Neuronal stem cell (in vitro differentiated cells): ENCODE data around the gene XIAP.
"Not testable (repeated sequence)": the region's sequence is repeated elsewhere in the genome, so short reads cannot be mapped to it uniquely, and the experiment has no call there.

Source experiments
- DNase-seq: peaks from one replicate; pipeline ENCODE4 v3.0.0-alpha.2; 2013; ENCODE audit warnings: low spot score
- H2AFZ ChIP-seq: one replicate; pipeline ENCODE4 v1.6.1; 2013; ENCODE audit warnings: mild to moderate bottlenecking, low read length, inconsistent platforms
- H2AK5ac ChIP-seq: 2 replicates; pipeline ENCODE4 v1.6.1; 2013; ENCODE audit warnings: low read depth, mild to moderate bottlenecking, inconsistent platforms, low read length, moderate library complexity, mixed read lengths
- H2BK120ac ChIP-seq: 2 replicates; pipeline ENCODE4 v1.6.1; 2013; ENCODE audit warnings: low read depth, mild to moderate bottlenecking, inconsistent platforms, low read length, moderate library complexity, mixed read lengths
- H2BK12ac ChIP-seq: one replicate; pipeline ENCODE4 v1.6.1; 2013; ENCODE audit warnings: low read length, inconsistent platforms
- H2BK15ac ChIP-seq: 2 replicates; pipeline ENCODE4 v1.6.1; 2013; ENCODE audit warnings: mild to moderate bottlenecking, low read length, inconsistent platforms, mixed read lengths
- H2BK5ac ChIP-seq: one replicate; pipeline ENCODE4 v1.6.1; 2013; ENCODE audit warnings: inconsistent platforms, mild to moderate bottlenecking, low read length, moderate library complexity
- H3K14ac ChIP-seq: one replicate; pipeline ENCODE4 v1.6.1; 2013; ENCODE audit warnings: low read length, inconsistent platforms
- H3K18ac ChIP-seq: 2 replicates; pipeline ENCODE4 v1.6.1; 2013; ENCODE audit warnings: low read length, inconsistent platforms
- H3K23ac ChIP-seq: 2 replicates; pipeline ENCODE4 v1.6.1; 2013; ENCODE audit warnings: low read depth, mild to moderate bottlenecking, mixed read lengths, low read length, inconsistent platforms; ENCODE audit not compliant: poor library complexity
- H3K27ac ChIP-seq: replicated peaks from 3 replicates; pipeline ENCODE4 v1.5.1; 2013; ENCODE audit warnings: low read length, inconsistent platforms
- H3K27me3 ChIP-seq, 3 experiments: 2 replicates each; pipeline ENCODE4 v1.6.1; 2013; ENCODE audit warnings: low read length in 3 of 3, mild to moderate bottlenecking in 2 of 3, inconsistent platforms in 1 of 3, low read depth in 1 of 3, mixed read lengths in 1 of 3, moderate library complexity in 1 of 3; ENCODE audit not compliant: control insufficient read depth in 3 of 3, insufficient read depth in 3 of 3
- H3K36me3 ChIP-seq, 2 donors: replicated peaks in 1 of 2; 2 replicates each; pipeline ENCODE4 v1.6.1; 2013; ENCODE audit warnings: low read length in 2 of 2; ENCODE audit not compliant: control insufficient read depth in 2 of 2, insufficient read depth in 2 of 2
- H3K4ac ChIP-seq: 2 replicates; pipeline ENCODE4 v1.6.1; 2013; ENCODE audit warnings: inconsistent platforms, mild to moderate bottlenecking, low read length, moderate library complexity
- H3K4me1 ChIP-seq, 2 donors: 1 replicate in 1 of 2; 2 replicates in 1 of 2; pipeline ENCODE4 v1.6.1; 2013; ENCODE audit warnings: low read length in 2 of 2, low read depth in 1 of 2; ENCODE audit not compliant: control insufficient read depth in 2 of 2, insufficient read depth in 1 of 2
- H3K4me2 ChIP-seq: one replicate; pipeline ENCODE4 v1.6.1; 2013; ENCODE audit warnings: mild to moderate bottlenecking, low read length, inconsistent platforms; ENCODE audit not compliant: insufficient read depth, poor library complexity, severe bottlenecking
- H3K4me3 ChIP-seq, 2 donors: 2 replicates each; pipeline ENCODE4 v1.5.1; 2013; ENCODE audit warnings: low read length in 2 of 2, mild to moderate bottlenecking in 2 of 2, inconsistent platforms in 1 of 2, moderate library complexity in 1 of 2
- H3K79me1 ChIP-seq: one replicate; pipeline ENCODE4 v1.6.1; 2013; ENCODE audit warnings: low read depth, mild to moderate bottlenecking, inconsistent platforms, low read length, moderate library complexity
- H3K9ac ChIP-seq: one replicate; pipeline ENCODE4 v1.6.1; 2013; ENCODE audit warnings: mild to moderate bottlenecking, low read depth, low read length, inconsistent platforms; ENCODE audit not compliant: poor library complexity
- H3K9me3 ChIP-seq, 2 donors: replicated peaks in 1 of 2; 2 replicates each; pipeline versions ENCODE3 to v1.6.1; 2013; ENCODE audit warnings: low read length in 2 of 2, mild to moderate bottlenecking in 2 of 2, inconsistent platforms in 1 of 2, low read depth in 1 of 2, mixed read lengths in 1 of 2, moderate library complexity in 1 of 2; ENCODE audit not compliant: control insufficient read depth in 2 of 2, insufficient read depth in 1 of 2
- H4K8ac ChIP-seq: one replicate; pipeline ENCODE4 v1.6.1; 2013; ENCODE audit warnings: low read depth, mild to moderate bottlenecking, inconsistent platforms, low read length, moderate library complexity
- H4K91ac ChIP-seq: one replicate; pipeline ENCODE4 v1.6.1; 2013; ENCODE audit warnings: low read length, low read depth, mild to moderate bottlenecking, inconsistent platforms; ENCODE audit not compliant: poor library complexity
- WGBS, 2 donors: extraction: QIAGEN DNeasy Blood & Tissue Kit; methylation state at CpG; one replicate each; pipeline ENCODE4 v1.1.7; 2013; ENCODE audit warnings: missing lambda C conversion rate in 2 of 2, mixed read lengths in 1 of 2; ENCODE audit not compliant: insufficient read length in 2 of 2, insufficient replicate concordance in 1 of 2; ENCODE audit errors: extremely low coverage in 2 of 2; 5-methylcytosine and 5-hydroxymethylcytosine counted together

Gene XIAP

GRCh38 chrX:123847056-123847455 is 12.8 kb upstream of the XIAP start:
- no peak overlapping the region for H2BK120ac ChIP-seq
- no peak overlapping the region for H2AFZ ChIP-seq
- no peak overlapping the region for H3K4ac ChIP-seq
- H3K36me3 ChIP-seq = no peaks in the 10 kb centered on the region
- H3K18ac ChIP-seq = no peak overlapping the region
- H3K4me1 ChIP-seq = no peaks in the 10 kb centered on the region
- no peaks in the 10 kb centered on the region for H3K9me3 ChIP-seq
- no peak for DNase-seq
- no peak overlapping the region for H2BK12ac ChIP-seq
- no peak overlapping the region for H3K4me3 ChIP-seq
- no CpG with 5 or more reads among the region's 2 CpGs for WGBS, 2 donors
- no peak overlapping the region for H3K9ac ChIP-seq
- H4K8ac ChIP-seq = no peak overlapping the region
- H3K4me2 ChIP-seq = no peak overlapping the region
- no peak overlapping the region for H2BK5ac ChIP-seq
- H3K79me1 ChIP-seq = no peaks in the 10 kb centered on the region
- H4K91ac ChIP-seq = no peak overlapping the region
- H3K27ac ChIP-seq = no peak overlapping the region
- H2BK15ac ChIP-seq = no peak overlapping the region
- no peak overlapping the region for H2AK5ac ChIP-seq
- H3K23ac ChIP-seq = no peak overlapping the region
- H3K27me3 ChIP-seq = no peaks in the 10 kb centered on the region
- no peak overlapping the region for H3K14ac ChIP-seq

GRCh38 chrX:123849096-123849495 is 10.8 kb upstream of the XIAP start:
- H2BK5ac ChIP-seq = no peak overlapping the region
- H2AK5ac ChIP-seq = no peak overlapping the region
- H4K8ac ChIP-seq = no peak overlapping the region
- H2BK12ac ChIP-seq = no peak overlapping the region
- no peaks in the 10 kb centered on the region for H3K9me3 ChIP-seq
- no peaks in the 10 kb centered on the region for H3K4me1 ChIP-seq
- no peak for DNase-seq
- H3K9ac ChIP-seq = no peak overlapping the region
- H3K4me2 ChIP-seq = no peak overlapping the region
- no peak overlapping the region for H3K18ac ChIP-seq
- no CpG with 5 or more reads among the region's 12 CpGs for WGBS, 2 donors
- H3K4me3 ChIP-seq = no peak overlapping the region
- H3K23ac ChIP-seq = no peak overlapping the region
- no peaks in the 10 kb centered on the region for H3K27me3 ChIP-seq
- no peak overlapping the region for H4K91ac ChIP-seq
- H3K79me1 ChIP-seq = no peaks in the 10 kb centered on the region
- no peaks in the 10 kb centered on the region for H3K36me3 ChIP-seq
- no peak overlapping the region for H3K4ac ChIP-seq
- H3K14ac ChIP-seq = no peak overlapping the region
- H2BK120ac ChIP-seq = no peak overlapping the region
- no peak overlapping the region for H2AFZ ChIP-seq
- H2BK15ac ChIP-seq = no peak overlapping the region
- no peak overlapping the region for H3K27ac ChIP-seq

- not testable (repeated sequence) for H3K14ac ChIP-seq, H3K9me3 ChIP-seq, H3K79me1 ChIP-seq, H2BK15ac ChIP-seq, H3K4me2 ChIP-seq, H4K91ac ChIP-seq, H2AK5ac ChIP-seq, H4K8ac ChIP-seq, DNase-seq, H3K27me3 ChIP-seq, H2AFZ ChIP-seq, H3K9ac ChIP-seq, H3K27ac ChIP-seq, H2BK120ac ChIP-seq, H3K18ac ChIP-seq, H3K4me1 ChIP-seq, H2BK12ac ChIP-seq, H2BK5ac ChIP-seq, H3K36me3 ChIP-seq, H3K23ac ChIP-seq, H3K4me3 ChIP-seq, H3K4ac ChIP-seq
- WGBS, 2 donors = 100% methylated on average over 1 of the region's 9 CpGs; no CpG with 5 or more reads in 1 of the 2 donors
Measured at GRCh38 chrX:123849906-123850305, 9.9 kb upstream of the XIAP start.

- Histone ChIP-seq H3K4ac (no peak overlapping the region), H3K4me1 (no peaks in the 10 kb centered on the region), H3K23ac (no peak overlapping the region), H3K9me3 (no peaks in the 10 kb centered on the region), H3K36me3 (no peaks in the 10 kb centered on the region), H3K4me2 (no peak overlapping the region), H3K79me1 (no peaks in the 10 kb centered on the region), H4K8ac (no peak overlapping the region), H3K9ac (no peak overlapping the region), H2BK15ac (no peak overlapping the region), H2AFZ (peak overlapping the region; percentile 42), H4K91ac (no peak overlapping the region), H2AK5ac (no peak overlapping the region), H2BK5ac (no peak overlapping the region), H3K27me3 (no peaks in the 10 kb centered on the region), H3K18ac (no peak overlapping the region), H2BK120ac (no peak overlapping the region), H3K14ac (no peak overlapping the region), H3K4me3 (no peak overlapping the region), H2BK12ac (no peak overlapping the region), H3K27ac (no peak overlapping the region)
- DNase-seq = no peak
- WGBS, 2 donors = no CpG with 5 or more reads among the region's 1 CpG
Measured at GRCh38 chrX:123851079-123851478, 8.8 kb upstream of the XIAP start.
